ENCODE measurements around the gene BACH2. TPM values are rescaled to one million over a fixed set of nuclear protein-coding genes. Genes with fewer than 3 reads are reported as not detected.
"Not testable (repeated sequence)": the region's sequence is repeated elsewhere in the genome, so short reads cannot be mapped to it uniquely, and the experiment has no call there.

BACH2 gene
- polyA plus RNA-seq, 1 of the 3 experiments (the other 2 are of a cell fraction): 0.46 TPM

GRCh38 chr6:90167514-90168379 lies 128.9 kb downstream of the BACH2 start:
- Histone ChIP-seq H3K36me3 (replicated peaks in 1 of 2; ENCODE audit: control insufficient read depth in 1 of 2, insufficient read depth in 2 of 2, low read length in 1 of 2) (no peaks in the 10 kb centered on the region), H2AFZ (ENCODE audit: low read depth) (no peak overlapping the region), H3K4me1 (ENCODE audit: control insufficient read depth in 1 of 2, insufficient read depth in 2 of 2, low read depth in 1 of 2, low read length in 1 of 2) (peaks cover 0 to 6% of the 10 kb centered on the region in 2 experiments; a peak in 2 of 4 replicates), H4K20me1 (ENCODE audit: insufficient read depth) (no peaks in the 10 kb centered on the region), H3K27me3 (ENCODE audit: insufficient read depth) (no peaks in the 10 kb centered on the region), H3K9me3 (no peaks in the 10 kb centered on the region), H3K27ac (ENCODE audit: low read depth in 2 of 2, low read length in 1 of 2) (no peak overlapping the region), H3K9me2 (no peaks in the 10 kb centered on the region), H3F3A (replicated peaks; ENCODE audit: insufficient read depth) (no peaks in the 10 kb centered on the region), H3K79me2 (ENCODE audit: insufficient read depth) (no peaks in the 10 kb centered on the region), H3K9ac (no peak overlapping the region), H3K4me2 (no peak overlapping the region), H3K4me3 (ENCODE audit: low read depth in 2 of 2, low read length in 1 of 2) (no peak overlapping the region)
- ChIA-PET POLR2A (no interaction called here), CTCF (no interaction called here)
- no peak for TF ChIP-seq GABPA (IDR thresholded peaks at IDR 0.05; ENCODE audit: low read depth)
- no peak for TF ChIP-seq YY1 (IDR thresholded peaks at IDR 0.05; ENCODE audit: low read depth)
- no peak for TF ChIP-seq CHD2 (IDR thresholded peaks at IDR 0.05; ENCODE audit: low read length, partially characterized antibody)
- TF ChIP-seq EZH2phosphoT487 (IDR thresholded peaks at IDR 0.05; ENCODE audit: borderline replicate concordance, low read depth): no peak
- no peak for TF ChIP-seq RFX5 (IDR thresholded peaks at IDR 0.05; ENCODE audit: low read length)
- TF ChIP-seq TAF1 (IDR thresholded peaks at IDR 0.05; ENCODE audit: borderline replicate concordance, low read depth, low read length): no peak
- TF ChIP-seq FOSL2 (IDR thresholded peaks at IDR 0.05; ENCODE audit: borderline replicate concordance, low read depth): no peak
- TF ChIP-seq NRF1 (IDR thresholded peaks at IDR 0.05; ENCODE audit: low read depth, low read length): no peak
- TF ChIP-seq ZBTB33 (IDR thresholded peaks at IDR 0.05; ENCODE audit: borderline replicate concordance, low read depth): no peak
- no peak for TF ChIP-seq SIN3A (IDR thresholded peaks at IDR 0.05; ENCODE audit: borderline replicate concordance, low read depth, low read length)
- no peak for TF ChIP-seq NFIC (IDR thresholded peaks at IDR 0.05; ENCODE audit: borderline replicate concordance)
- TF ChIP-seq FOXJ3 (CRISPR knock-in tag; IDR thresholded peaks at IDR 0.05): no peak
- no peak for TF ChIP-seq MEF2A (IDR thresholded peaks at IDR 0.05; ENCODE audit: borderline replicate concordance, low read depth)
- TF ChIP-seq IRF3 (IDR thresholded peaks at IDR 0.05; ENCODE audit: low read depth, low read length): no peak
- no peak for TF ChIP-seq MXI1 (IDR thresholded peaks at IDR 0.05; ENCODE audit: low read depth, low read length)
- no peak for TF ChIP-seq RAD21 (IDR thresholded peaks at IDR 0.05; ENCODE audit: low read length)
- TF ChIP-seq TEAD4 (IDR thresholded peaks at IDR 0.05; ENCODE audit: borderline replicate concordance, insufficient read depth): no peak
- WGBS (ENCODE audit: low lambda C conversion rate): 87% methylated on average over 4 of the region's 4 CpGs
- DNase-seq: no peak

DNA sequence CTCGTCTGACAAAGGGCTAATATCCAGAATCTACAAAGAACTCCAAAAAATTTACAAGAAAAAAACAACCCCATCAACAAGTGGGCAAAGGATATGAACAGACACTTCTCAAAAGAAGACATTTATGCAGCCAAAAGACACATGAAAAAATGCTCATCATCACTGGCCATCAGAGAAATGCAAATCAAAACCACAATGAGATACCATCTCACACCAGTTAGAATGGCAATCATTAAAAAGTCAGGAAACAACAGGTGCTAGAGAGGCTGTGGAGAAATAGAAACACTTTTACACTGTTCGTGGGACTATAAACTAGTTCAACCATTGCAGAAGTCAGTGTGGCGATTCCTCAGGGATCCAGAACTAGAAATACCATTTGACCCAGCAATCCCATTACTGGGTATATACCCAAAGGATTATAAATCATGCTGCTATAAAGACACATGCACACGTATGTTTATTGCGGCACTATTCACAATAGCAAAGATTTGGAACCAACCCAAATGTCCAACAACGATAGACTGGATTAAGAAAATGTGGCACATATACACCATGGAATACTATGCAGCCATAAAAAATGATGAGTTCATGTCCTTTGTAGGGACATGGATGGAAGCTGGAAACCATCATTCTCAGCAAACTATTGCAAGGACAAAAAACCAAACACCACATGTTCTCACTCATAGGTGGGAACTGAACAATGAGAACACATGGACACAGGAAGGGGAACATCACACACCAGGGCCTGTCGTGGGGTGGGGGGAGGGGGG lies 130.3 kb downstream of the BACH2 start:
- DNase-seq; H4K20me1 ChIP-seq (ENCODE audit: insufficient read depth); H3K4me2 ChIP-seq; H2AFZ ChIP-seq (ENCODE audit: low read depth); H3K9me2 ChIP-seq; H3K4me3 ChIP-seq (ENCODE audit: low read depth in 2 of 2, low read length in 1 of 2); H3K27me3 ChIP-seq (ENCODE audit: insufficient read depth); H3K79me2 ChIP-seq (ENCODE audit: insufficient read depth); H3K36me3 ChIP-seq (replicated peaks in 1 of 2; ENCODE audit: control insufficient read depth in 1 of 2, insufficient read depth in 2 of 2, low read length in 1 of 2); H3K9me3 ChIP-seq; CTCF ChIA-PET; POLR2A ChIA-PET; H3K27ac ChIP-seq (ENCODE audit: low read depth in 2 of 2, low read length in 1 of 2); H3K4me1 ChIP-seq (ENCODE audit: control insufficient read depth in 1 of 2, insufficient read depth in 2 of 2, low read depth in 1 of 2, low read length in 1 of 2); H3K9ac ChIP-seq; H3F3A ChIP-seq (replicated peaks; ENCODE audit: insufficient read depth): not testable (repeated sequence)
- 81% methylated on average over 6 of the region's 7 CpGs for WGBS (ENCODE audit: low lambda C conversion rate)

All from SK-N-SH (cell line).